Activated CD8-positive, alpha-beta T cell treated with anti-CD3 and anti-CD28 coated beads for 36 hours (primary cell): ENCODE results near the gene FBN1. TPM values are rescaled to one million over a fixed set of nuclear protein-coding genes. Genes with fewer than 3 reads are reported as not detected.

ENCODE experiments used
- ATAC-seq: fragments of 200-7000 bp; cut with Tn5 transposase; one replicate; pipeline ENCODE4 v1.10.0; 2021; ENCODE audit warnings: mild to moderate bottlenecking, moderate library complexity
- CTCF ChIA-PET: fragments of 350-600 bp; sonication (Branson Sonifier 250); formaldehyde crosslinking; loops from one replicate; lab custom pipeline; 2021; ENCODE audit warnings: antibody characterized with exemption; lab: Charles Lee
- POLR2A ChIA-PET: fragments of 350-600 bp; sonication (Branson Sonifier 250); formaldehyde crosslinking; loops from one replicate; lab custom pipeline; 2021; ENCODE audit warnings: antibody characterized with exemption; lab: Charles Lee
- DNase-seq: peaks from one replicate; pipeline ENCODE4 v3.0.0-alpha.2; 2020
- H3K27ac Mint-ChIP-seq: one replicate; pipeline ENCODE4 v1.8.0; 2021; ENCODE audit warnings: mild to moderate bottlenecking, mixed read lengths
- H3K27me3 Mint-ChIP-seq: one replicate; pipeline ENCODE4 v1.8.0; 2021; ENCODE audit warnings: mixed read lengths
- H3K36me3 Mint-ChIP-seq: one replicate; pipeline ENCODE4 v1.8.0; 2021; ENCODE audit warnings: low read depth, mixed read lengths
- H3K4me1 Mint-ChIP-seq: one replicate; pipeline ENCODE4 v1.8.0; 2021; ENCODE audit warnings: low read depth, mixed read lengths
- H3K4me3 Mint-ChIP-seq: one replicate; pipeline ENCODE4 v1.8.0; 2021; ENCODE audit warnings: mild to moderate bottlenecking, moderate library complexity, mixed read lengths
- H3K9me3 Mint-ChIP-seq: one replicate; pipeline ENCODE4 v1.8.0; 2021; ENCODE audit warnings: mixed read lengths
- CTCF ChIP-seq: fragments of 200-600 bp; IDR thresholded peaks from one replicate; pipeline ENCODE4 v1.8.0; 2022; ENCODE audit warnings: antibody characterized with exemption, mild to moderate bottlenecking
- intact Hi-C: fragments of 100-400 bp; cut with micrococcal nuclease; formaldehyde crosslinking; loops from one replicate; pipeline ENCODE4 v1.10.0; 2022
- total RNA-seq, 2 experiments: library from RNA; stranded (reverse); gene quantifications; one replicate each; pipeline ENCODE4 v1.2.3, GENCODE V29; 2021

FBN1 gene
- total RNA-seq: under 1 TPM; 0.38 to 0.49 TPM

- DNase-seq: peak; percentile 40
- H3K27ac Mint-ChIP-seq: no peak within 1 kb of the TSS
- POLR2A ChIA-PET: interaction anchor here (0.6 kb wide), 1 partner anchor 304 kb away, joined by 3 read pairs; no protein-coding TSS in a partner anchor
- peak; percentile 76 for ATAC-seq
- intact Hi-C loops: no loop called here
- peak within 1 kb of the TSS; percentile 56 for H3K4me3 Mint-ChIP-seq
- H3K36me3 Mint-ChIP-seq: no peaks in the 10 kb centered on the region
- H3K9me3 Mint-ChIP-seq: no peaks in the 10 kb centered on the region
- TF ChIP-seq CTCF: no peak
- H3K4me1 Mint-ChIP-seq: peaks cover 4% of the 10 kb centered on the region
- H3K27me3 Mint-ChIP-seq: peaks cover 28% of the 10 kb centered on the region
- CTCF ChIA-PET: no interaction called here
Measured at GRCh38 chr15:48645558-48646330, at the start of gene FBN1. Gene FBN1 (minus strand): TSS chr15:48645709. CDS start chr15:48644769, 940 bp downstream.

GRCh38 chr15:48693484-48693883, 48.0 kb upstream of the FBN1 start:
- Mint-ChIP-seq H3K4me3 (no peak overlapping the region), H3K4me1 (no peaks in the 10 kb centered on the region), H3K27ac (no peak overlapping the region), H3K27me3 (no peaks in the 10 kb centered on the region), H3K9me3 (no peaks in the 10 kb centered on the region), H3K36me3 (no peaks in the 10 kb centered on the region)
- ChIA-PET POLR2A (no interaction called here), CTCF (no interaction called here)
- DNase-seq (no peak), ATAC-seq (no peak)
- intact Hi-C loops: no loop called here
- TF ChIP-seq CTCF: no peak

- no peak for ATAC-seq
- H3K27me3 Mint-ChIP-seq: no peaks in the 10 kb centered on the region
- no peak overlapping the region for H3K27ac Mint-ChIP-seq
- no peaks in the 10 kb centered on the region for H3K9me3 Mint-ChIP-seq
- no peak for DNase-seq
- TF ChIP-seq CTCF: no peak
- POLR2A ChIA-PET: no interaction called here
- H3K4me1 Mint-ChIP-seq: no peaks in the 10 kb centered on the region
- intact Hi-C loops: no loop called here
- no peak overlapping the region for H3K4me3 Mint-ChIP-seq
- H3K36me3 Mint-ChIP-seq: no peaks in the 10 kb centered on the region
- CTCF ChIA-PET: no interaction called here
Measured at GRCh38 chr15:48688493-48688892, 43.0 kb upstream of the FBN1 start.

- Mint-ChIP-seq H3K9me3 (no peaks in the 10 kb centered on the region), H3K4me1 (no peaks in the 10 kb centered on the region), H3K27ac (no peak overlapping the region), H3K4me3 (no peak overlapping the region), H3K27me3 (no peaks in the 10 kb centered on the region), H3K36me3 (no peaks in the 10 kb centered on the region)
- ATAC-seq (no peak), DNase-seq (no peak)
- CTCF ChIA-PET: no interaction called here
- no peak for TF ChIP-seq CTCF
- intact Hi-C loops: no loop called here
- POLR2A ChIA-PET: no interaction called here
Measured at GRCh38 chr15:48683991-48684765, 38.7 kb upstream of the FBN1 start.
